LNCaP clone FGC (cell line): ENCODE data around the gene BRF1.

ENCODE experiments used
- DNase-seq: peaks from one replicate; pipeline ENCODE4 v3.0.0-alpha.2; 2011; ENCODE audit warnings: low read depth
- H3K4me3 ChIP-seq: 2 replicates; pipeline ENCODE4 v1.5.1; 2011; ENCODE audit warnings: mild to moderate bottlenecking, low read depth, low read length, control low read depth
- CTCF ChIP-seq: IDR thresholded peaks from 2 replicates; pipeline ENCODE4 v1.5.1; 2012; ENCODE audit warnings: mild to moderate bottlenecking; ENCODE audit not compliant: control insufficient read depth, insufficient read depth; ENCODE audit errors: extremely low read depth

The BRF1 gene

GRCh38 chr14:105166571-105167302 lies 134.1 kb downstream of the BRF1 start:
- TF ChIP-seq CTCF = no peak
- no peak for DNase-seq
- H3K4me3 ChIP-seq = peak overlapping the region; percentile 62

- peak overlapping the region; percentile 62 for H3K4me3 ChIP-seq
- DNase-seq = no peak
- TF ChIP-seq CTCF = no peak
Measured at GRCh38 chr14:105165761-105166485, 134.9 kb downstream of the BRF1 start.

- no peak for DNase-seq
- 0 out of 2 replicates have a peak, but pooled peaks have one; percentile 5 for TF ChIP-seq CTCF
Measured at GRCh38 chr14:105165134-105165704, 135.6 kb downstream of the BRF1 start.

GRCh38 chr14:105163040-105163742 lies 137.6 kb downstream of the BRF1 start:
- no peak for DNase-seq
- H3K4me3 ChIP-seq = no peak overlapping the region
- TF ChIP-seq CTCF = no peak

More at GRCh38 chr14:105165134-105165704, 135.6 kb downstream of the BRF1 start:
- peak overlapping the region; percentile 62 for H3K4me3 ChIP-seq

- no peak for TF ChIP-seq CTCF
- no peak for DNase-seq
- no peak overlapping the region for H3K4me3 ChIP-seq
Measured at GRCh38 chr14:105162669-105162979, 138.2 kb downstream of the BRF1 start.

GRCh38 chr14:105161964-105162668 lies 138.7 kb downstream of the BRF1 start:
- TF ChIP-seq CTCF = no peak
- H3K4me3 ChIP-seq = no peak overlapping the region
- DNase-seq = no peak
